HEK293T (cell line): ENCODE measurements around the gene DDAH1.

Experiments
- ARNT ChIP-seq: fragments of 450-650 bp; IDR thresholded peaks from 2 replicates; pipeline ENCODE4 v1.6.1; 2017; ENCODE audit warnings: mild to moderate bottlenecking
- FOXK2 ChIP-seq: fragments of 450-650 bp; IDR thresholded peaks from 2 replicates; pipeline ENCODE4 v1.6.1; 2016; ENCODE audit warnings: mild to moderate bottlenecking
- SP1 ChIP-seq: fragments of 450-650 bp; IDR thresholded peaks from 2 replicates; pipeline ENCODE4 v1.6.1; 2017

GRCh38 chr1:85319931-85320330 is 145.0 kb downstream of the DDAH1 start:
- no peak for TF ChIP-seq FOXK2
- TF ChIP-seq SP1, result no peak
- no peak for TF ChIP-seq ARNT
